GM12872 (cell line): ENCODE results near the gene PPAT.

Source experiments
- CTCF ChIP-seq: IDR thresholded peaks from 3 replicates; pipeline ENCODE4 v1.5.1; 2011; ENCODE audit warnings: low read depth, mild to moderate bottlenecking, low read length, moderate library complexity; ENCODE audit not compliant: insufficient read depth

PPAT gene

DNA sequence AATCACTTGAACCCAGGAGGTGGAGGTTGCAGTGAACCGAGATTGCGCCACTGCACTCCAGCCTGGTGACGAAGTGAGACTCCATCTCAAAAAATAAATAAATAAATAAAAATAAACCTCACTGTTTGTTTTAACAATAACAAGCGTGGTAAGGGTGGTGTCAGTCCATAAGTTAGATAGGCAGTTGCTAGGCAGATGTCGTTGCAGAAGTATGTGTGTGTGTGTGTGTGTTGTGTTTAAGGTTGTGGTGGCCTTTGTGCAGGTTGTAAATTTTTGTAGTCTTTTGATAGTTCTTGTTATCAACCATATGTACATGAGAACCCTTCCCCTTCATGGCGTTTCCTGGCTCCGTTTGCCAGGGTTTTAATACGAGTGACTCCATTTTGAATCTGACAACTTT, 44.1 kb downstream of the PPAT start:
- TF ChIP-seq CTCF = no peak

DNA sequence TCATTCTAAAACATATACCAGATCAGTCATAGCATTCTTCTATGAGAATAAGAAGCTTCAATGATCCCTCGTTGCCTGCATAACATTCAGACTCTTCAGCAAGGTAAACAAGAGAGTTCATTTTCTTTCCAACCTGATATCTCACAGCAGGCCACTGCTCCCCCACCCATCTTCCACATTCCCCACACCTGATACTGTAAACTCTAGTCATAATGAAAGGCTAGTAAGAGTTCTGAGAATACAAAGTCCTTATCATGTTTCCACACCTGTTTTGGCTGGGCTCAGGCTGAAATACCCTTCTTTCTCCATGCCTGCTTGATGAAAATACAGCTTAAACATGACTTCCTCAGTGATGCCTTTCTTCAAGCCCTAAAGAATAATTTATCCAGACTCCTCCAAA, 45.9 kb downstream of the PPAT start:
- TF ChIP-seq CTCF = no peak

- no peak for TF ChIP-seq CTCF
These were observed 47.1 kb downstream of the PPAT start for GRCh38 chr4:56388306-56388705.

- TF ChIP-seq CTCF = no peak
These were observed 48.1 kb downstream of the PPAT start, which contains the start of gene AASDH for GRCh38 chr4:56387023-56388001. TSS of gene AASDH (minus strand) at chr4:56387491. CDS start at chr4:56384299, 3,192 bp downstream.

- no peak for TF ChIP-seq CTCF
These were observed 49.3 kb downstream of the PPAT start for GRCh38 chr4:56386091-56386490.

DNA sequence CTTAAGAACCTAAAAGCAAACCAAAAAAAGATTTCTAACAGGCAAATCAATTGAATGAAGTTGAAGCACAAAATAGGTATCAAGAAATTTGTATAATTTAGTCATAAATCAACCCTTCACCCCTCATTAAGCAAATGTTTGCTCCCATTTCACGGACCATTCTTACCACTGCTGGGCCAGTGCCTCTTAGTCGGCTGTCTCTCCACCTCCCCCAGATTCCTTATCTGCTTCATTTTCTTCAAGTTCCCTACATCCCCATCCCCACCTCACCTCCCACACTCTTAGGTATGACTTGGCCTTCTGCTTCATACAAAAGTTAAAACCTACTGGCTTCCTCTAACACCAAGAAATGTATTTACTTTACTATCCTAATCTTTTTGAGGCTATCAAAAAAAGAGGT, 60.0 kb downstream of the PPAT start:
- TF ChIP-seq CTCF = no peak

DNA sequence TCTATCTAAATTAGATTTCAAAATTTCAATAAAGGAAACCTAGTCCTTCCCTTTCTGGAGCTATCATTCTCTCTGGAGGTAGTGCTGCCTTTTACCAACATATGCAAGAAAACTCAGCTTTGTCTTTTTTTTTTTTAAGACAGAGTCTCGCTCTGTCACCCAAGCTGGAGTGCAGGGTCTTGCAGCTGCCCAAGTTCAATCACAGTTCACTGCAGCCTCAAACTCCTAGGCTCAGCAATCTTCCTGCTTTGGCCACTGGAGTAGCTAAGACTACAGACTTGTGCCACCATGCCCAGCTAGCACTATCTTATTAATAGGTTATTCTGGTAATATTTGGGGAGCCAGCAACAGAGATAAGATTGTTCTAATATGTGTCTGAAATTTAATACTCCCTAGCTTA, 60.5 kb downstream of the PPAT start:
- TF ChIP-seq CTCF = no peak
